Activated naive CD8-positive, alpha-beta T cell (primary cell): ENCODE measurements around the gene STUM.
A peak's percentile ranks its signal among the peaks of the same experiment; 100 is the strongest.
"Not testable (repeated sequence)": the region's sequence is repeated elsewhere in the genome, so short reads cannot be mapped to it uniquely, and the experiment has no call there.

Experiments
- H3K27ac Mint-ChIP-seq: one replicate; pipeline ENCODE4 v1.8.0; 2021; ENCODE audit warnings: mixed read lengths
- H3K27me3 Mint-ChIP-seq: one replicate; pipeline ENCODE4 v1.8.0; 2021; ENCODE audit warnings: mixed read lengths
- H3K36me3 Mint-ChIP-seq: one replicate; pipeline ENCODE4 v1.8.0; 2021; ENCODE audit warnings: mixed read lengths
- H3K4me1 Mint-ChIP-seq: one replicate; pipeline ENCODE4 v1.8.0; 2021; ENCODE audit warnings: low read depth, mixed read lengths
- H3K4me3 Mint-ChIP-seq: one replicate; pipeline ENCODE4 v1.8.0; 2021; ENCODE audit warnings: mild to moderate bottlenecking, mixed read lengths
- H3K9me3 Mint-ChIP-seq: one replicate; pipeline ENCODE4 v1.8.0; 2021; ENCODE audit warnings: low read depth, mixed read lengths

STUM gene

GRCh38 chr1:226607268-226607660, 58.7 kb downstream of the STUM start:
- Mint-ChIP-seq H3K27me3 (no peaks in the 10 kb centered on the region), H3K36me3 (no peaks in the 10 kb centered on the region), H3K4me1 (no peaks in the 10 kb centered on the region), H3K27ac (no peak overlapping the region), H3K4me3 (no peak overlapping the region), H3K9me3 (no peaks in the 10 kb centered on the region)

- Mint-ChIP-seq H3K27ac (no peak overlapping the region), H3K4me1 (no peaks in the 10 kb centered on the region), H3K9me3 (no peaks in the 10 kb centered on the region), H3K27me3 (no peaks in the 10 kb centered on the region), H3K4me3 (no peak overlapping the region), H3K36me3 (no peaks in the 10 kb centered on the region)
Observed at GRCh38 chr1:226607821-226608220, 59.3 kb downstream of the STUM start.

GRCh38 chr1:226608699-226609505, 60.3 kb downstream of the STUM start:
- Mint-ChIP-seq H3K36me3 (no peaks in the 10 kb centered on the region), H3K27ac (no peak overlapping the region), H3K4me1 (no peaks in the 10 kb centered on the region), H3K4me3 (no peak overlapping the region), H3K27me3 (no peaks in the 10 kb centered on the region), H3K9me3 (no peaks in the 10 kb centered on the region)

- Mint-ChIP-seq H3K27me3 (no peaks in the 10 kb centered on the region), H3K9me3 (no peaks in the 10 kb centered on the region), H3K27ac (no peak overlapping the region), H3K4me1 (no peaks in the 10 kb centered on the region), H3K36me3 (no peaks in the 10 kb centered on the region), H3K4me3 (no peak overlapping the region)
Observed at GRCh38 chr1:226609836-226610455, 61.4 kb downstream of the STUM start.

DNA sequence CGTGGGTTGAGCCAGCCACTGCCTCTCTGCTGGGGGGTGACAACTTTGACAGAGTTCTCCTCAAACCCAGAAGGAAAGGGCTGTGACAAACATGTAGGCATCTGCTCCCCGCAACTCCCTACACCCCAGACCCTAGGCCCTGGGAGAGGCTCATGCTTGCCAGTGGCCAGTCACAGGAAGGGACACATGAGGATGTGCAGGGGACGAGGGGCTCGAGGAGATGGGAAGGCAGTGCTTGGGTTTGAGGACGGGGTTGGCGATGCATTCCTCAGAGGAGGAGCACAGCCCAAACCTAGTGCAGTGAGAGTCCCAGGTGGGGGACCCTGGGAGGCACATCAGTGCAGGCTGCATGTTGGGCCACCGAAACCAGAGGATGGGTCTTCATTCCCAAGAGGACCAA, 62.1 kb downstream of the STUM start:
- no peaks in the 10 kb centered on the region for H3K4me1 Mint-ChIP-seq
- no peak overlapping the region for H3K27ac Mint-ChIP-seq
- no peak overlapping the region for H3K4me3 Mint-ChIP-seq
- H3K27me3 Mint-ChIP-seq = no peaks in the 10 kb centered on the region
- no peaks in the 10 kb centered on the region for H3K9me3 Mint-ChIP-seq
- H3K36me3 Mint-ChIP-seq = no peaks in the 10 kb centered on the region

DNA sequence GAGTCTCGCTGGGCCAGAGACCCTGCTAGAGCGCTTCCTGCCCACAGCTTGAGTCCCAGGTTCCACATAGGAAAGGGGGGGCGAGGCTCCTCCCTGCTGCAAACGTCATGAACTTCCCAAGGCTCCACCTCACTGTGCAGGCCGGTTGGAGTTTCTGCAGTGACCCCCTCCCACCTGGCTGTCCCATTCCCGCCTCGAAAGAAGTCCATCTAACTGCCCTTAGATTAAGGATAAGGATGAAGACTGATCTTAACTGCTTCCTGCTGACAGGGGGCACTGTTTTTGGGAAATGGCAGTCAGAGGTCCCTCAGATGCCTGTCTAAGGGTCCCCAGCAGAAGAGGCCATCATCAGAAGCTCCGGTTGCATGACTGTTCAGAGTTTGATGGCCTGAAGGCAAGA, 62.7 kb downstream of the STUM start:
- H3K4me1 Mint-ChIP-seq = no peaks in the 10 kb centered on the region
- no peaks in the 10 kb centered on the region for H3K36me3 Mint-ChIP-seq
- H3K9me3 Mint-ChIP-seq = no peaks in the 10 kb centered on the region
- no peak overlapping the region for H3K27ac Mint-ChIP-seq
- H3K4me3 Mint-ChIP-seq = no peak overlapping the region
- no peaks in the 10 kb centered on the region for H3K27me3 Mint-ChIP-seq

DNA sequence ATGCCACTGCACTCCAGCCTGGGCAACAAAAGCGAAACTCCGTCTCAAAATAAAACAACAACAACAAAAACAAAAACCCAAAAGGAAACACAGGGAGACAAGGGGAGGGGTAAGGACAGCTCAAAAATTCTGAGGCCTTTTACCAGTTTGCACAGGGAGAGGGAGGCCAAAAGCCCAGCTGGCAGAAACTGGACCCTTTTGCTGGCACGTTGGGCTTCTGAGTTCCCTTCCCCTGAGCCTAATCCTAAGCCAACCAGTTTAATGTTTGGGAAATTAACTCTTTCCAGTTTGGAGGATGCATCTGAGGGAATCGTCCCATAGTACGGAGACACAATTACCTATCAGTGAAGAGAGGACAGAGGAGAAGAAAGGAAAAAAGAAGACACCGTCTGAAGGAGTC, 63.4 kb downstream of the STUM start:
- not testable (repeated sequence) for H3K9me3 Mint-ChIP-seq, H3K27me3 Mint-ChIP-seq, H3K4me3 Mint-ChIP-seq, H3K36me3 Mint-ChIP-seq, H3K4me1 Mint-ChIP-seq, H3K27ac Mint-ChIP-seq

- Mint-ChIP-seq H3K4me1 (no peaks in the 10 kb centered on the region), H3K27ac (no peak overlapping the region), H3K9me3 (no peaks in the 10 kb centered on the region)
Observed at GRCh38 chr1:226615876-226616275, 67.3 kb downstream of the STUM start.

GRCh38 chr1:226616636-226617035, 68.1 kb downstream of the STUM start:
- Mint-ChIP-seq H3K27me3 (no peaks in the 10 kb centered on the region), H3K27ac (no peak overlapping the region), H3K36me3 (peaks cover 2% of the 10 kb centered on the region), H3K4me3 (no peak overlapping the region), H3K4me1 (no peaks in the 10 kb centered on the region), H3K9me3 (no peaks in the 10 kb centered on the region)

More at GRCh38 chr1:226615876-226616275, 67.3 kb downstream of the STUM start:
- Mint-ChIP-seq H3K36me3 (no peaks in the 10 kb centered on the region), H3K27me3 (no peaks in the 10 kb centered on the region), H3K4me3 (no peak overlapping the region)

GRCh38 chr1:226617109-226617508, 68.5 kb downstream of the STUM start:
- Mint-ChIP-seq H3K9me3 (no peaks in the 10 kb centered on the region), H3K36me3 (peaks cover 3% of the 10 kb centered on the region), H3K27me3 (no peaks in the 10 kb centered on the region), H3K27ac (no peak overlapping the region), H3K4me1 (no peaks in the 10 kb centered on the region), H3K4me3 (no peak overlapping the region)

GRCh38 chr1:226617719-226618118, 69.2 kb downstream of the STUM start:
- H3K27me3 Mint-ChIP-seq, H3K4me3 Mint-ChIP-seq, H3K9me3 Mint-ChIP-seq, H3K36me3 Mint-ChIP-seq, H3K4me1 Mint-ChIP-seq, H3K27ac Mint-ChIP-seq: not testable (repeated sequence)

GRCh38 chr1:226618380-226618779, 69.8 kb downstream of the STUM start:
- Mint-ChIP-seq H3K27ac (no peak overlapping the region), H3K36me3 (peaks cover 3% of the 10 kb centered on the region), H3K27me3 (no peaks in the 10 kb centered on the region), H3K4me3 (no peak overlapping the region), H3K4me1 (no peaks in the 10 kb centered on the region), H3K9me3 (no peaks in the 10 kb centered on the region)

DNA sequence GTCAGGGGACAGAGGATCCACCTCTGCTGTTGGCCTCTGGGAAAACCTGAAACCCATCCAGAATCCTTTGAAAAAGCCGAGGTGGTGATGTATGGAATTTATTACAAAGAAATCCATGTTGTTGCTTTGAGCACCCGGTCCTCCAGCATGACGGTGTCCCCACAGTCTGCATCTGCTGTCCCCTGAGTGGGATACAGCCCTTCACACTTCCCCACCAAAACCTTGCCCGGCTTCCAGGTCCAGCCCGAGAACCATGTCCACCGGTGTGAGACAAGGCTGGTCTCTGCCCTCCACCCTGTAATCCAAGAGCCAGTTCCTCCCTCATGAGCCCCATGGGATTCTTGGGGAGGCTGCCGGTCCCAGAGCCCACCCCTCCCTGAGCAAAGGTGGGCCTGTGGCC, 70.5 kb downstream of the STUM start:
- no peaks in the 10 kb centered on the region for H3K27me3 Mint-ChIP-seq
- H3K9me3 Mint-ChIP-seq = no peaks in the 10 kb centered on the region
- H3K27ac Mint-ChIP-seq = no peak overlapping the region

GRCh38 chr1:226622012-226622411, 73.4 kb downstream of the STUM start:
- Mint-ChIP-seq H3K36me3 (peaks cover 3% of the 10 kb centered on the region), H3K27ac (no peak overlapping the region), H3K4me1 (peaks cover 12% of the 10 kb centered on the region), H3K27me3 (no peaks in the 10 kb centered on the region), H3K9me3 (no peaks in the 10 kb centered on the region), H3K4me3 (no peak overlapping the region)

More for the DNA sequence above, 70.5 kb downstream of the STUM start:
- Mint-ChIP-seq H3K4me1 (no peaks in the 10 kb centered on the region), H3K4me3 (no peak overlapping the region), H3K36me3 (peaks cover 3% of the 10 kb centered on the region)

- Mint-ChIP-seq H3K36me3 (peaks cover 6% of the 10 kb centered on the region), H3K4me1 (peaks cover 30% of the 10 kb centered on the region), H3K27me3 (no peaks in the 10 kb centered on the region), H3K27ac (no peak overlapping the region), H3K9me3 (no peaks in the 10 kb centered on the region), H3K4me3 (no peak overlapping the region)
Observed at GRCh38 chr1:226624526-226624925, 76.0 kb downstream of the STUM start.

DNA sequence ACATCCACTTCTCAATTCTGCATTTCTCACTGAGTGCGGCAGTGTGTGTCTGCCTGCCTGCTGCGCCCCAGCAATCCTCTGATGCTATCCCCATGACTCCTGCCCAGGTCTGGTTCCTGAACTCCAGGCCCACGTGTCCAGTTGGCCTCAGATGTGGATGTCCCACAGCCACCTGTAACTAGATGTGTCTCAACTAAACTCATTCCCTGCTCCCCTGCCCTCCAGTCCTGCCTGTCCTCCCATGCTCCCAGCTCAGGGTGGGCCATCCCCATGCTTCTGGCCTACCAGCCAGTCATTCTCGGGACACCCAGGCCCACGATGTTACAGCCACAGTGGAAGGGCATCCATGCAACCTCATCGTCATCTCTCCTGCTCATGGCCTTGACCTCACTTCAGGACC, 76.8 kb downstream of the STUM start:
- Mint-ChIP-seq H3K27ac (peak overlapping the region; percentile 5), H3K27me3 (no peaks in the 10 kb centered on the region), H3K4me1 (peaks cover 30% of the 10 kb centered on the region), H3K9me3 (no peaks in the 10 kb centered on the region), H3K4me3 (no peak overlapping the region), H3K36me3 (peaks cover 6% of the 10 kb centered on the region)
